B cell (primary cell): Measurements from ENCODE around the gene KISS1R. TPM values are rescaled to one million over a fixed set of nuclear protein-coding genes. Genes with fewer than 3 reads are reported as not detected.
A peak's percentile ranks its signal among the peaks of the same experiment; 100 is the strongest.

Experiments
- ATAC-seq: fragments of 200-7000 bp; cut with Tn5 transposase; one replicate; pipeline ENCODE4 v1.10.0; 2021; ENCODE audit warnings: low read depth, mild to moderate bottlenecking, moderate number of reproducible peaks, moderate library complexity
- CTCF ChIA-PET: fragments of 350-600 bp; sonication (Branson Sonifier 250); formaldehyde crosslinking; loops from one replicate; lab custom pipeline; 2021; ENCODE audit warnings: antibody characterized with exemption, inconsistent platforms; lab: Charles Lee
- POLR2A ChIA-PET: fragments of 350-600 bp; sonication (Branson Sonifier 250); formaldehyde crosslinking; loops from one replicate; lab custom pipeline; 2021; ENCODE audit warnings: antibody characterized with exemption; lab: Charles Lee
- DNase-seq: peaks from one replicate; pipeline ENCODE4 v3.0.0; 2013
- H2AFZ ChIP-seq: 2 replicates; pipeline ENCODE4 v1.6.1; 2012; ENCODE audit warnings: mild to moderate bottlenecking, low read depth, low read length; ENCODE audit not compliant: insufficient read depth, poor library complexity, severe bottlenecking
- H3K27ac ChIP-seq, 2 donors: 1 replicate in 1 of 2; 2 replicates in 1 of 2; pipeline ENCODE4 v1.5.1; 2012 to 2013; ENCODE audit warnings: low read length in 2 of 2, mild to moderate bottlenecking in 2 of 2, moderate library complexity in 1 of 2
- H3K27me3 ChIP-seq, 4 experiments: fragments of 200-600 bp in 1 of 4; sonication (generic) in 1 of 4; replicated peaks in 1 of 4; 1 replicate in 2 of 4; 2 replicates in 2 of 4; pipeline versions ENCODE4 v1.6.1 to v1.7.0; 2013 to 2016; ENCODE audit warnings: low read length in 3 of 4, mild to moderate bottlenecking in 2 of 4, mixed read lengths in 1 of 4, moderate library complexity in 1 of 4; ENCODE audit not compliant: insufficient read depth in 4 of 4, control insufficient read depth in 3 of 4; ENCODE audit errors: control extremely low read depth in 1 of 4
- H3K36me3 ChIP-seq, 2 experiments: replicated peaks in 1 of 2; 1 replicate in 1 of 2; 2 replicates in 1 of 2; pipeline versions ENCODE4 v1.6.1 to v1.7.1; 2013; ENCODE audit warnings: low read length in 1 of 2; ENCODE audit not compliant: insufficient read depth in 2 of 2, control insufficient read depth in 1 of 2; ENCODE audit errors: control extremely low read depth in 1 of 2, extremely low read depth in 1 of 2
- H3K4me1 ChIP-seq, 2 donors: fragments of 200-600 bp in 1 of 2; sonication (generic) in 1 of 2; 1 replicate in 1 of 2; 2 replicates in 1 of 2; pipeline versions ENCODE4 v1.5.1 to v1.6.1; 2013 to 2017; ENCODE audit warnings: low read length in 2 of 2; ENCODE audit not compliant: control insufficient read depth in 2 of 2, insufficient read depth in 2 of 2
- H3K4me2 ChIP-seq: replicated peaks from 2 replicates; pipeline ENCODE3; 2012; ENCODE audit warnings: mild to moderate bottlenecking, low read depth, low read length; ENCODE audit not compliant: poor library complexity, severe bottlenecking
- H3K4me3 ChIP-seq, 5 experiments: fragments of 200-600 bp in 1 of 5; sonication (generic) in 1 of 5; 1 replicate in 3 of 5; 2 replicates in 2 of 5; pipeline versions ENCODE4 v1.5.1 to v1.7.0; 2011 to 2016; ENCODE audit warnings: low read length in 4 of 5, mild to moderate bottlenecking in 4 of 5, low read depth in 2 of 5, control low read depth in 1 of 5, moderate library complexity in 1 of 5; ENCODE audit not compliant: insufficient read depth in 1 of 5; ENCODE audit errors: control extremely low read depth in 1 of 5, extremely low read depth in 1 of 5
- H3K79me2 ChIP-seq: fragments of 200-600 bp; sonication (generic); one replicate; pipeline ENCODE4 v1.6.0; 2016; ENCODE audit warnings: low read length; ENCODE audit not compliant: control insufficient read depth, insufficient read depth
- H3K9ac ChIP-seq: fragments of 200-600 bp; sonication (generic); 2 replicates; pipeline ENCODE4 v1.6.1; 2017; ENCODE audit warnings: mild to moderate bottlenecking, low read length, moderate library complexity
- H3K9me3 ChIP-seq, 3 donors: one replicate each; pipeline versions ENCODE4 v1.6.1 to v1.7.1; 2013; ENCODE audit warnings: low read length in 2 of 3; ENCODE audit not compliant: control insufficient read depth in 2 of 3, insufficient read depth in 1 of 3; ENCODE audit errors: control extremely low read depth in 1 of 3
- H4K20me1 ChIP-seq: 2 replicates; pipeline ENCODE4 v1.6.0; 2012; ENCODE audit warnings: mild to moderate bottlenecking, low read length; ENCODE audit not compliant: insufficient read depth, control insufficient read depth, poor library complexity, severe bottlenecking
- H3K27ac Mint-ChIP-seq: one replicate; pipeline ENCODE4 v1.8.0; 2021; ENCODE audit warnings: mixed read lengths
- H3K27me3 Mint-ChIP-seq: one replicate; pipeline ENCODE4 v1.8.0; 2021; ENCODE audit warnings: mixed read lengths
- H3K4me1 Mint-ChIP-seq: one replicate; pipeline ENCODE4 v1.8.0; 2021; ENCODE audit warnings: mixed read lengths
- H3K4me3 Mint-ChIP-seq: one replicate; pipeline ENCODE4 v1.8.0; 2021; ENCODE audit warnings: mixed read lengths
- H3K9me3 Mint-ChIP-seq: one replicate; pipeline ENCODE4 v1.8.0; 2022; ENCODE audit warnings: mixed read lengths; ENCODE audit not compliant: insufficient read depth
- EZH2 ChIP-seq: IDR thresholded peaks from 2 replicates; pipeline ENCODE4 v1.6.1; 2012; ENCODE audit warnings: borderline replicate concordance, low read depth, mild to moderate bottlenecking, moderate library complexity, low read length; ENCODE audit not compliant: insufficient read depth, poor library complexity, severe bottlenecking
- WGBS: methylation state at CpG from one replicate; pipeline ENCODE4 v1.1.5; 2013; ENCODE audit warnings: missing lambda C conversion rate; ENCODE audit not compliant: insufficient coverage; 5-methylcytosine and 5-hydroxymethylcytosine counted together
- intact Hi-C: fragments of 100-400 bp; cut with micrococcal nuclease; formaldehyde crosslinking; loops from one replicate; pipeline ENCODE4 v1.10.0; 2022
- polyA plus RNA-seq: library from polyadenylated mRNA; depleted of rRNA; stranded (reverse); fragments of >200 nt; gene quantifications from 2 replicates; pipeline ENCODE4 v1.2.3, GENCODE V29; 2012
- small RNA-seq: library from RNA; depleted of rRNA; stranded (forward); fragments of <200 nt; gene quantifications from one replicate; pipeline ENCODE3, GENCODE V24; 2012; ENCODE audit warnings: low replicate concordance, low read depth; ENCODE audit not compliant: insufficient read length
- total RNA-seq, 2 donors: library from RNA; stranded (reverse); fragments of 120-200 nt in 1 of 2; gene quantifications; 1 replicate in 1 of 2; 2 replicates in 1 of 2; pipeline versions ENCODE4 v1.2.3 to v1.2.4, GENCODE V29; 2013 to 2022
- TF ChIP-seq, protein P1 (sequence below): fragments of 200-600 bp; IDR thresholded peaks from one replicate; pipeline ENCODE4 v1.8.0; 2022; ENCODE audit warnings: antibody characterized with exemption, mild to moderate bottlenecking

The KISS1R gene
- total and polyA plus RNA-seq, 2 donors (not counting 1 experiment from before 2014, with no cell fraction given): 0.79 to 1.3 TPM

DNA sequence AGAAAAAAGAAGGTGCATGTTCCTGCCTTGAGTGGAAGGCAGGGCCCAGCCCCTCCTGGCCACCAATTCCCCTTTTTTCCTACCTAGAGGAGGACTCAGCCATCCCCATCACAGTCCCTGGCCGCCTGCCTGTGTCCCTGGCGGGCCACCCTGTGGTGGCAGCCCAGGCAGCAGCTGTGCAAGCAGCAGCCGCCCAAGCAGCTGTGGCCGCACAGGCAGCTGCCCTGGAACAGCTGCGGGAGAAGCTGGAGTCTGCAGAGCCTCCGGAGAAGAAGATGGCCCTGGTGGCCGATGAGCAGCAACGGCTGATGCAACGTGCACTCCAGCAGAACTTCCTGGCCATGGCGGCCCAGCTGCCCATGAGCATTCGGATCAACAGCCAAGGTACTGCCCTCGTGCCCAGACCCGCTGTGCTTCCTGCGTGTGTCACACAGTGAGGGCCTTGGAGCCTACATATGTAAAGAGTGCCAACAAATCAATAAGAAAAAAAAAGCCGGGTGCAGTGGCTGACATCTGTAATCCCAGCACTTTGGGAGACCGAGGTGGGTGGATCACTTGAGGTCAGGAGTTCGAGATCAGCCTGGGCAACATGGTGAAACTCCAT is 49.5 kb downstream of the KISS1R start:
- peaks cover 0 to 32% (median 6%) of the 10 kb centered on the region in 3 donors for H3K9me3 ChIP-seq
- TF ChIP-seq EZH2: no peak
- TF ChIP-seq, protein P1, sequence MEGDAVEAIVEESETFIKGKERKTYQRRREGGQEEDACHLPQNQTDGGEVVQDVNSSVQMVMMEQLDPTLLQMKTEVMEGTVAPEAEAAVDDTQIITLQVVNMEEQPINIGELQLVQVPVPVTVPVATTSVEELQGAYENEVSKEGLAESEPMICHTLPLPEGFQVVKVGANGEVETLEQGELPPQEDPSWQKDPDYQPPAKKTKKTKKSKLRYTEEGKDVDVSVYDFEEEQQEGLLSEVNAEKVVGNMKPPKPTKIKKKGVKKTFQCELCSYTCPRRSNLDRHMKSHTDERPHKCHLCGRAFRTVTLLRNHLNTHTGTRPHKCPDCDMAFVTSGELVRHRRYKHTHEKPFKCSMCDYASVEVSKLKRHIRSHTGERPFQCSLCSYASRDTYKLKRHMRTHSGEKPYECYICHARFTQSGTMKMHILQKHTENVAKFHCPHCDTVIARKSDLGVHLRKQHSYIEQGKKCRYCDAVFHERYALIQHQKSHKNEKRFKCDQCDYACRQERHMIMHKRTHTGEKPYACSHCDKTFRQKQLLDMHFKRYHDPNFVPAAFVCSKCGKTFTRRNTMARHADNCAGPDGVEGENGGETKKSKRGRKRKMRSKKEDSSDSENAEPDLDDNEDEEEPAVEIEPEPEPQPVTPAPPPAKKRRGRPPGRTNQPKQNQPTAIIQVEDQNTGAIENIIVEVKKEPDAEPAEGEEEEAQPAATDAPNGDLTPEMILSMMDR: no peak
- ATAC-seq: no peak
- intact Hi-C loops: no loop called here
- H3K4me2 ChIP-seq: no peak overlapping the region
- Mint-ChIP-seq H3K27ac (no peak overlapping the region), H3K4me3 (no peak overlapping the region), H3K27me3 (no peaks in the 10 kb centered on the region), H3K9me3 (peaks cover 4% of the 10 kb centered on the region), H3K4me1 (peaks cover 2% of the 10 kb centered on the region)
- no peak overlapping the region for H3K27ac ChIP-seq
- no peak overlapping the region for H2AFZ ChIP-seq
- no peak overlapping the region for H3K9ac ChIP-seq
- no peaks in the 10 kb centered on the region for H3K79me2 ChIP-seq
- no peaks in the 10 kb centered on the region for H3K27me3 ChIP-seq
- 98% methylated on average over 17 of the region's 17 CpGs for WGBS
- H3K4me3 ChIP-seq: no peak overlapping the region
- H4K20me1 ChIP-seq: peaks cover 4% of the 10 kb centered on the region
- peaks cover 6 to 62% of the 10 kb centered on the region in 2 experiments for H3K36me3 ChIP-seq
- ChIA-PET CTCF (interaction anchor here (0.7 to 2.2 kb wide), 2 partner anchors 18 to 71 kb away, joined by 5 to 6 read pairs; partner anchors contain the start of gene WDR18), POLR2A (interaction anchor here (0.8 kb wide), 1 partner anchor 15 kb away, joined by 4 read pairs; no protein-coding TSS in a partner anchor)
- no peaks in the 10 kb centered on the region for H3K4me1 ChIP-seq
- DNase-seq: no peak

Small RNAs within 50 kb of the gene (small RNA-seq; reads per million reads assigned to genes)
- gene RNU6-9: 4.6 reads per million, percentile 65 among the genes with 10 or more reads in this experiment

Other genes with a start within 250 kb of the KISS1R start
- gene FSTL3, start 240.9 kb upstream of the KISS1R start, total RNA-seq: 5.6 and 5.8 TPM in 2 replicates
- 2.6 and 5.8 TPM in 2 replicates for gene FSTL3, start 240.9 kb upstream of the KISS1R start, polyA plus RNA-seq
- not detected in 2 replicates for gene PRSS57, start 221.9 kb upstream of the KISS1R start, total RNA-seq
- gene PRSS57, start 221.9 kb upstream of the KISS1R start, polyA plus RNA-seq: not detected in 2 replicates
- gene PALM, start 208.4 kb upstream of the KISS1R start, total RNA-seq: not detected in 2 replicates
- 0.15 and 0.53 TPM in 2 replicates for gene PALM, start 208.4 kb upstream of the KISS1R start, polyA plus RNA-seq
- gene MISP, start 166.2 kb upstream of the KISS1R start, total RNA-seq: not detected in 2 replicates
- gene MISP, start 166.2 kb upstream of the KISS1R start, polyA plus RNA-seq: not detected in 2 replicates
- 304 and 309 TPM in 2 replicates for gene PTBP1, start 119.9 kb upstream of the KISS1R start, total RNA-seq
- 137 and 154 TPM in 2 replicates for gene PTBP1, start 119.9 kb upstream of the KISS1R start, polyA plus RNA-seq
- gene PLPPR3, start 95.4 kb upstream of the KISS1R start, total RNA-seq: not detected in 2 replicates
- not detected in 2 replicates for gene PLPPR3, start 95.4 kb upstream of the KISS1R start, polyA plus RNA-seq
- gene AZU1, start 89.5 kb upstream of the KISS1R start, total RNA-seq: 0.44 and 0.70 TPM in 2 replicates
- 0.13 and 0.59 TPM in 2 replicates for gene AZU1, start 89.5 kb upstream of the KISS1R start, polyA plus RNA-seq
- gene PRTN3, start 76.3 kb upstream of the KISS1R start, total RNA-seq: not detected in 2 replicates
- gene PRTN3, start 76.3 kb upstream of the KISS1R start, polyA plus RNA-seq: not detected in 2 replicates
- not detected in 2 replicates for gene ELANE, start 65.0 kb upstream of the KISS1R start, total RNA-seq
- gene ELANE, start 65.0 kb upstream of the KISS1R start, polyA plus RNA-seq: 0.18 TPM in 1 of 2 replicates, not detected in the other
- gene CFD, start 57.7 kb upstream of the KISS1R start, total RNA-seq: 0.79 and 0.87 TPM in 2 replicates
- gene CFD, start 57.7 kb upstream of the KISS1R start, polyA plus RNA-seq: 2.9 and 6.6 TPM in 2 replicates
- gene MED16, start 24.1 kb upstream of the KISS1R start, total RNA-seq: 85.0 and 88.6 TPM in 2 replicates
- 60.3 and 85.3 TPM in 2 replicates for gene MED16, start 24.1 kb upstream of the KISS1R start, polyA plus RNA-seq
- not detected in 2 replicates for gene RNU6-9, start 23.8 kb upstream of the KISS1R start, total RNA-seq
- gene RNU6-9, start 23.8 kb upstream of the KISS1R start, polyA plus RNA-seq: not detected in 2 replicates
- gene R3HDM4, start 4.1 kb upstream of the KISS1R start, total RNA-seq: 165 and 176 TPM in 2 replicates
- gene R3HDM4, start 4.1 kb upstream of the KISS1R start, polyA plus RNA-seq: 168 and 185 TPM in 2 replicates
- gene ARID3A, start 8.7 kb downstream of the KISS1R start, total RNA-seq: 60.5 and 66.7 TPM in 2 replicates
- 16.5 and 22.9 TPM in 2 replicates for gene ARID3A, start 8.7 kb downstream of the KISS1R start, polyA plus RNA-seq
- 50.5 and 60.5 TPM in 2 replicates for gene WDR18, start 67.0 kb downstream of the KISS1R start, total RNA-seq
- 29.6 and 48.5 TPM in 2 replicates for gene WDR18, start 67.0 kb downstream of the KISS1R start, polyA plus RNA-seq
- gene GRIN3B, start 83.1 kb downstream of the KISS1R start, total RNA-seq: 0.10 and 0.42 TPM in 2 replicates
- gene GRIN3B, start 83.1 kb downstream of the KISS1R start, polyA plus RNA-seq: 0.07 and 0.10 TPM in 2 replicates
- 373 and 377 TPM in 2 replicates for gene TMEM259, start 103.8 kb downstream of the KISS1R start, total RNA-seq
- gene TMEM259, start 103.8 kb downstream of the KISS1R start, polyA plus RNA-seq: 607 and 730 TPM in 2 replicates
- gene RNU6-2, start 104.2 kb downstream of the KISS1R start, total RNA-seq: not detected in 2 replicates
- gene RNU6-2, start 104.2 kb downstream of the KISS1R start, polyA plus RNA-seq: not detected in 2 replicates
- gene CNN2, start 109.3 kb downstream of the KISS1R start, total RNA-seq: 186 and 198 TPM in 2 replicates
- gene CNN2, start 109.3 kb downstream of the KISS1R start, polyA plus RNA-seq: 301 and 325 TPM in 2 replicates
- gene ABCA7, start 122.8 kb downstream of the KISS1R start, total RNA-seq: 192 and 206 TPM in 2 replicates
- gene ABCA7, start 122.8 kb downstream of the KISS1R start, polyA plus RNA-seq: 281 and 425 TPM in 2 replicates
- gene ARHGAP45, start 149.8 kb downstream of the KISS1R start, total RNA-seq: 490 and 523 TPM in 2 replicates
- 488 and 579 TPM in 2 replicates for gene ARHGAP45, start 149.8 kb downstream of the KISS1R start, polyA plus RNA-seq
- gene POLR2E, start 178.0 kb downstream of the KISS1R start, total RNA-seq: 103 and 106 TPM in 2 replicates
- 84.5 and 121 TPM in 2 replicates for gene POLR2E, start 178.0 kb downstream of the KISS1R start, polyA plus RNA-seq
- 202 and 213 TPM in 2 replicates for gene GPX4, start 186.7 kb downstream of the KISS1R start, total RNA-seq
- 303 and 317 TPM in 2 replicates for gene GPX4, start 186.7 kb downstream of the KISS1R start, polyA plus RNA-seq